ENCODE data around the gene LTN1.
A peak's percentile ranks its signal among the peaks of the same experiment; 100 is the strongest.
"Not testable (repeated sequence)": the region's sequence is repeated elsewhere in the genome, so short reads cannot be mapped to it uniquely, and the experiment has no call there.

Gene LTN1

GRCh38 chr21:29008367-29008766 lies 15.7 kb upstream of the LTN1 start:
- no peaks in the 10 kb centered on the region for H3K27me3 Mint-ChIP-seq
- DNase-seq, result no peak
- peak overlapping the region; percentile 74 for H3K27ac Mint-ChIP-seq
- H3K9me3 Mint-ChIP-seq, result no peaks in the 10 kb centered on the region
- no peak overlapping the region for H3K4me3 Mint-ChIP-seq
- H3K36me3 Mint-ChIP-seq (ENCODE audit: low read depth), result peaks cover 36% of the 10 kb centered on the region
- H3K4me1 Mint-ChIP-seq (ENCODE audit: low read depth), result peaks cover 10% of the 10 kb centered on the region

GRCh38 chr21:29007810-29008209 lies 15.1 kb upstream of the LTN1 start:
- peaks cover 38% of the 10 kb centered on the region for H3K36me3 Mint-ChIP-seq (ENCODE audit: low read depth)
- no peak for DNase-seq
- no peaks in the 10 kb centered on the region for H3K27me3 Mint-ChIP-seq
- no peak overlapping the region for H3K4me3 Mint-ChIP-seq
- H3K27ac Mint-ChIP-seq, result no peak overlapping the region
- peaks cover 10% of the 10 kb centered on the region for H3K4me1 Mint-ChIP-seq (ENCODE audit: low read depth)
- H3K9me3 Mint-ChIP-seq, result no peaks in the 10 kb centered on the region

- DNase-seq, result no peak
- peaks cover 41% of the 10 kb centered on the region for H3K36me3 Mint-ChIP-seq (ENCODE audit: low read depth)
- no peak overlapping the region for H3K4me3 Mint-ChIP-seq
These were observed 14.5 kb upstream of the LTN1 start for GRCh38 chr21:29007135-29007534.

GRCh38 chr21:29005696-29006095 lies 13.0 kb upstream of the LTN1 start:
- DNase-seq, result no peak
- Mint-ChIP-seq H3K27ac (no peak overlapping the region), H3K4me1 (ENCODE audit: low read depth) (peaks cover 14% of the 10 kb centered on the region), H3K27me3 (no peaks in the 10 kb centered on the region), H3K36me3 (ENCODE audit: low read depth) (peaks cover 41% of the 10 kb centered on the region), H3K9me3 (no peaks in the 10 kb centered on the region), H3K4me3 (no peak overlapping the region)

More at GRCh38 chr21:29007135-29007534, 14.5 kb upstream of the LTN1 start:
- no peaks in the 10 kb centered on the region for H3K9me3 Mint-ChIP-seq
- H3K27me3 Mint-ChIP-seq, result no peaks in the 10 kb centered on the region
- H3K27ac Mint-ChIP-seq, result peak overlapping the region; percentile 34
- peaks cover 14% of the 10 kb centered on the region for H3K4me1 Mint-ChIP-seq (ENCODE audit: low read depth)

GRCh38 chr21:29002442-29003144 lies 9.9 kb upstream of the LTN1 start:
- DNase-seq, result peak; percentile 93
- Mint-ChIP-seq H3K4me1 (ENCODE audit: low read depth) (peaks cover 14% of the 10 kb centered on the region), H3K27ac (peak overlapping the region; percentile 98), H3K4me3 (peak overlapping the region; percentile 91), H3K36me3 (ENCODE audit: low read depth) (peaks cover 32% of the 10 kb centered on the region), H3K9me3 (no peaks in the 10 kb centered on the region), H3K27me3 (no peaks in the 10 kb centered on the region)

GRCh38 chr21:28993293-28993629 lies 584 bp upstream of the LTN1 start:
- DNase-seq, result no peak
- peak overlapping the region; percentile 98 for H3K27ac Mint-ChIP-seq
- H3K36me3 Mint-ChIP-seq (ENCODE audit: low read depth), result peaks cover 34% of the 10 kb centered on the region
- no peaks in the 10 kb centered on the region for H3K27me3 Mint-ChIP-seq
- no peaks in the 10 kb centered on the region for H3K9me3 Mint-ChIP-seq
- peaks cover 44% of the 10 kb centered on the region for H3K4me1 Mint-ChIP-seq (ENCODE audit: low read depth)
- H3K4me3 Mint-ChIP-seq, result peak overlapping the region; percentile 95

- H3K9me3 Mint-ChIP-seq, result no peaks in the 10 kb centered on the region
- H3K4me3 Mint-ChIP-seq, result peak overlapping the region; percentile 95
- no peak for DNase-seq
- H3K27ac Mint-ChIP-seq, result peak overlapping the region; percentile 98
- no peaks in the 10 kb centered on the region for H3K27me3 Mint-ChIP-seq
- H3K4me1 Mint-ChIP-seq (ENCODE audit: low read depth), result peaks cover 53% of the 10 kb centered on the region
- H3K36me3 Mint-ChIP-seq (ENCODE audit: low read depth), result peaks cover 43% of the 10 kb centered on the region
These were observed 684 bp downstream of the LTN1 start for GRCh38 chr21:28991861-28992525.

- not testable (repeated sequence) for H3K4me3 Mint-ChIP-seq, H3K9me3 Mint-ChIP-seq, H3K27me3 Mint-ChIP-seq, DNase-seq
- peaks cover 77% of the 10 kb centered on the region for H3K36me3 Mint-ChIP-seq (ENCODE audit: low read depth)
- H3K4me1 Mint-ChIP-seq (ENCODE audit: low read depth), result peaks cover 48% of the 10 kb centered on the region
- peak overlapping the region; percentile 95 for H3K27ac Mint-ChIP-seq
These were observed 4.5 kb downstream of the LTN1 start for GRCh38 chr21:28988146-28988545.

- no peaks in the 10 kb centered on the region for H3K27me3 Mint-ChIP-seq
- no peak overlapping the region for H3K4me3 Mint-ChIP-seq
- H3K9me3 Mint-ChIP-seq, result no peaks in the 10 kb centered on the region
- peaks cover 82% of the 10 kb centered on the region for H3K36me3 Mint-ChIP-seq (ENCODE audit: low read depth)
- no peak overlapping the region for H3K27ac Mint-ChIP-seq
- DNase-seq, result no peak
- peaks cover 47% of the 10 kb centered on the region for H3K4me1 Mint-ChIP-seq (ENCODE audit: low read depth)
These were observed 6.0 kb downstream of the LTN1 start for GRCh38 chr21:28986677-28987076.

- no peaks in the 10 kb centered on the region for H3K9me3 Mint-ChIP-seq
- peak overlapping the region; percentile 18 for H3K27ac Mint-ChIP-seq
- H3K4me3 Mint-ChIP-seq, result no peak overlapping the region
- H3K36me3 Mint-ChIP-seq (ENCODE audit: low read depth), result peaks cover 91% of the 10 kb centered on the region
- H3K27me3 Mint-ChIP-seq, result no peaks in the 10 kb centered on the region
- no peak for DNase-seq
- H3K4me1 Mint-ChIP-seq (ENCODE audit: low read depth), result peaks cover 18% of the 10 kb centered on the region
These were observed 10.0 kb downstream of the LTN1 start for GRCh38 chr21:28982637-28983036.

GRCh38 chr21:28979092-28979491 lies 13.6 kb downstream of the LTN1 start:
- no peak for DNase-seq
- Mint-ChIP-seq H3K4me3 (no peak overlapping the region), H3K27me3 (no peaks in the 10 kb centered on the region), H3K36me3 (ENCODE audit: low read depth) (peaks cover 95% of the 10 kb centered on the region), H3K9me3 (no peaks in the 10 kb centered on the region), H3K27ac (no peak overlapping the region), H3K4me1 (ENCODE audit: low read depth) (peaks cover 22% of the 10 kb centered on the region)

- Mint-ChIP-seq H3K4me1 (ENCODE audit: low read depth) (peaks cover 26% of the 10 kb centered on the region), H3K27me3 (no peaks in the 10 kb centered on the region), H3K27ac (peak overlapping the region; percentile 64), H3K9me3 (no peaks in the 10 kb centered on the region), H3K36me3 (ENCODE audit: low read depth) (peaks cover 91% of the 10 kb centered on the region), H3K4me3 (no peak overlapping the region)
- no peak for DNase-seq
These were observed 17.3 kb downstream of the LTN1 start for GRCh38 chr21:28975397-28975796.

- Mint-ChIP-seq H3K4me1 (ENCODE audit: low read depth) (peaks cover 26% of the 10 kb centered on the region), H3K27me3 (no peaks in the 10 kb centered on the region), H3K9me3 (no peaks in the 10 kb centered on the region), H3K4me3 (no peak overlapping the region), H3K36me3 (ENCODE audit: low read depth) (peaks cover 92% of the 10 kb centered on the region), H3K27ac (no peak overlapping the region)
- DNase-seq, result no peak
These were observed 18.0 kb downstream of the LTN1 start for GRCh38 chr21:28974531-28975227.

GRCh38 chr21:28972398-28972797 lies 20.3 kb downstream of the LTN1 start:
- no peak overlapping the region for H3K27ac Mint-ChIP-seq
- H3K36me3 Mint-ChIP-seq (ENCODE audit: low read depth), result peaks cover 90% of the 10 kb centered on the region
- H3K4me1 Mint-ChIP-seq (ENCODE audit: low read depth), result peaks cover 24% of the 10 kb centered on the region
- DNase-seq, result no peak
- H3K4me3 Mint-ChIP-seq, result no peak overlapping the region
- no peaks in the 10 kb centered on the region for H3K27me3 Mint-ChIP-seq
- no peaks in the 10 kb centered on the region for H3K9me3 Mint-ChIP-seq

- Mint-ChIP-seq H3K27me3 (no peaks in the 10 kb centered on the region), H3K4me3 (no peak overlapping the region), H3K27ac (no peak overlapping the region), H3K36me3 (ENCODE audit: low read depth) (peaks cover 91% of the 10 kb centered on the region), H3K9me3 (no peaks in the 10 kb centered on the region), H3K4me1 (ENCODE audit: low read depth) (peaks cover 24% of the 10 kb centered on the region)
- DNase-seq, result no peak
These were observed 21.5 kb downstream of the LTN1 start for GRCh38 chr21:28971171-28971570.

Data from activated T-cell treated with anti-CD3 and anti-CD28 coated beads, Interleukin-2, amount 50 U/mL, for 24 hours (primary cell).